Stimulated activated effector memory CD8-positive, alpha-beta T cell treated with anti-CD3 and anti-CD28 coated beads, Interleukin-12 subunit alpha, Interleukin-12 subunit beta, amount 100 ng/mL, for 72 hours (primary cell): Measurements from ENCODE around the gene STK17A.
"Not testable (repeated sequence)": the region's sequence is repeated elsewhere in the genome, so short reads cannot be mapped to it uniquely, and the experiment has no call there.

Experiments used
- ATAC-seq: fragments of 150-1000 bp; cut with Tn5 transposase; 2 replicates; pipeline ENCODE4 v1.10.0; 2021
- DNase-seq, 2 donors: peaks; one replicate each; pipeline ENCODE4 v3.0.0; 2021 to 2022; ENCODE audit warnings: low spot score in 2 of 2
- H3K27ac Mint-ChIP-seq: one replicate; pipeline ENCODE4 v1.8.0; 2022; ENCODE audit warnings: mild to moderate bottlenecking, mixed read lengths
- H3K36me3 Mint-ChIP-seq: one replicate; pipeline ENCODE4 v1.8.0; 2022; ENCODE audit warnings: mild to moderate bottlenecking, mixed read lengths
- H3K4me1 Mint-ChIP-seq: one replicate; pipeline ENCODE4 v1.8.0; 2022; ENCODE audit warnings: mixed read lengths
- H3K4me3 Mint-ChIP-seq: one replicate; pipeline ENCODE4 v1.8.0; 2022; ENCODE audit warnings: mild to moderate bottlenecking, mixed read lengths
- H3K9me3 Mint-ChIP-seq: one replicate; pipeline ENCODE4 v1.8.0; 2022; ENCODE audit warnings: mixed read lengths

The STK17A gene

DNA sequence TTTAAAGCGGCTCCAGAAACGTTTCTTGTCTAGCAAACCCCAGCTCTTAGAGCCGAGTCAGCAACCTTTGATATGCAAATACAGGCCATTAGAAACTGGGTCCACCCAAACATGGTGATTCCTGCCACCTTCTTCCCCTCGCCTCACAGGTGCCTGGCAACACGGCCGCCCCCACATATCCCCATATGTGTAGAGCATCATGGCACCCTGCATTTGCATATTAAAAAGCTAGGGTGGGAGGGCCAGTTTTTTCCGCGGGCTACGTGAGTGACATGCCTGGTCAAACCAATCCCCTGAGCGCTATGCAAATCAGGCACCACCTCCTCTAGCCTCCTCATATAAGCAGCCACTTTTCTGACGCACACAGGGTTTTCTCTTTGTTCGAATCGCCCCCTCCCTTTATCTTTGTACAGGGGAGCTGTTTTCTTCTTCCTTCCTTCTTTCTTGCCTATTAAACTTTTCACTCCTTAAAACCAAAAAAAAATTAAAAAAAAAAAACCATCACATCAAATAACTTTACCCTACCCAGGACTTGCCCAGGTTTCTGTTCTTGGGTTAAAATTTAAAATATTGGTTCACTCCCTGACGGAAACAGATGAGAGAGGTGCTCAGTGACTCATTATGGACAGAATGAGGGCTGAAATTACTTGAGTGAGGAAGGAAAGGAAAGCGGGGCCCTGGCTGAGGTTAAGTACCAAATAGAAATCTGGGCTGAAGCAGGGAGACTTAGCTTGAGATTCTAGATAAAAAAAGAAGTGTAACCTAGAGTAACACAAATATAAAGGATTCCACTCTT lies 86.6 kb downstream of the STK17A start:
- Mint-ChIP-seq H3K9me3 (no peaks in the 10 kb centered on the region), H3K36me3 (no peaks in the 10 kb centered on the region), H3K4me1 (peaks cover 65% of the 10 kb centered on the region), H3K27ac (peak overlapping the region; percentile 84), H3K4me3 (peak overlapping the region; percentile 55)
- DNase-seq (peak in 1 of 2 donors; percentile 81), ATAC-seq (peak; percentile 92)

GRCh38 chr7:43671521-43671920 lies 88.6 kb downstream of the STK17A start:
- DNase-seq (no peak), ATAC-seq (no peak)
- Mint-ChIP-seq H3K36me3 (no peaks in the 10 kb centered on the region), H3K4me3 (no peak overlapping the region), H3K4me1 (peaks cover 58% of the 10 kb centered on the region), H3K27ac (no peak overlapping the region), H3K9me3 (no peaks in the 10 kb centered on the region)

- H3K9me3 Mint-ChIP-seq, H3K4me3 Mint-ChIP-seq, H3K36me3 Mint-ChIP-seq, DNase-seq, ATAC-seq, H3K27ac Mint-ChIP-seq: not testable (repeated sequence)
- H3K4me1 Mint-ChIP-seq = peaks cover 62% of the 10 kb centered on the region
Measured at GRCh38 chr7:43673243-43673976, 90.5 kb downstream of the STK17A start.

- no peak for ATAC-seq
- no peak for DNase-seq
- Mint-ChIP-seq H3K36me3 (peaks cover 6% of the 10 kb centered on the region), H3K27ac (peak overlapping the region; percentile 29), H3K9me3 (no peaks in the 10 kb centered on the region), H3K4me3 (no peak overlapping the region), H3K4me1 (peaks cover 60% of the 10 kb centered on the region)
Measured at GRCh38 chr7:43674559-43675436, 91.9 kb downstream of the STK17A start.
